Calu3 (cell line): ENCODE results near the gene TSPAN9. TPM values are rescaled to one million over a fixed set of nuclear protein-coding genes. Genes with fewer than 3 reads are reported as not detected.

ENCODE experiments used
- BruUV-seq: library from RNA; stranded (reverse); fragments of 400-500 nt; replicated peaks from 2 replicates; lab custom pipeline; 2021; lab: Mats Ljungman, UMichigan
- CTCF ChIA-PET: fragments of 300-600 bp; sonication (Branson Sonifier 250); formaldehyde crosslinking; loops from one replicate; lab custom pipeline; 2022; ENCODE audit warnings: antibody characterized with exemption; lab: Charles Lee
- DNase-seq: peaks from one replicate; pipeline ENCODE4 v3.0.0; 2022
- H3K27ac Mint-ChIP-seq: one replicate; pipeline ENCODE4 v1.8.0; 2022; ENCODE audit warnings: mixed read lengths; ENCODE audit not compliant: unreplicated experiment
- H3K27me3 Mint-ChIP-seq: one replicate; pipeline ENCODE4 v1.8.0; 2022; ENCODE audit warnings: mixed read lengths; ENCODE audit not compliant: unreplicated experiment
- H3K36me3 Mint-ChIP-seq: one replicate; pipeline ENCODE4 v1.8.0; 2022; ENCODE audit warnings: mild to moderate bottlenecking, moderate library complexity, mixed read lengths; ENCODE audit not compliant: insufficient read depth, unreplicated experiment
- H3K4me1 Mint-ChIP-seq: one replicate; pipeline ENCODE4 v1.8.0; 2022; ENCODE audit warnings: mild to moderate bottlenecking, low read depth, mixed read lengths; ENCODE audit not compliant: unreplicated experiment
- H3K4me3 Mint-ChIP-seq: one replicate; pipeline ENCODE4 v1.8.0; 2022; ENCODE audit warnings: mild to moderate bottlenecking, low read depth, moderate library complexity, mixed read lengths; ENCODE audit not compliant: unreplicated experiment
- H3K9me3 Mint-ChIP-seq: one replicate; pipeline ENCODE4 v1.8.0; 2022; ENCODE audit warnings: low read depth, mixed read lengths; ENCODE audit not compliant: unreplicated experiment
- intact Hi-C: fragments of 100-400 bp; cut with micrococcal nuclease; formaldehyde crosslinking; loops from one replicate; pipeline ENCODE4 v1.10.0; 2022; ENCODE audit not compliant: unreplicated experiment
- total RNA-seq: library from RNA; stranded (reverse); gene quantifications from 2 replicates; pipeline ENCODE4 v1.2.3, GENCODE V29; 2022
- TF ChIP-seq, protein P1 (sequence below): fragments of 200-600 bp; IDR thresholded peaks from one replicate; pipeline ENCODE4 v1.8.0; 2022; ENCODE audit warnings: antibody characterized with exemption; ENCODE audit not compliant: unreplicated experiment

TSPAN9 gene
- total RNA-seq, 1 experiment from 2014 or later: 6.0 TPM

DNA sequence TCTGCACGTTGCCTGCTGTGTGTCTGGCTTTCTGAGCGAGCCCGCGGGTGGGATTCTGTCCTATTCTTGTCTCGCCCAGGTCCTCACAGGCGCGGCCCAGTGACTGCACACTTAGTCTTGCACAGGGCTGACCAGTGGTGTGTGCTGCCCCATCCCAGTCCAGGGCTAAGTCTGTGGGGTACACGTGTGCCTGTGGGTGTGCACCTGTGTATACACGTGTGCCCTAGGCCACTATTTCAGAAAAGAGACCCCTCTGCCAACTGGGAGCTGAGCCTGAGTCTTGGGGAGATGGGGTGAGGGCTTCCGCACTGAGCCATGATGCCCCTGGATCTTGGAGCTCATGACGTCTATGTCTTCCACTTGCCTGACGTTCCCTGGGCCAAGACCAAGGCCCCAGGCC lies 228.3 kb downstream of the TSPAN9 start:
- BruUV-seq: no TSS peak
- no peak overlapping the region for H3K4me3 Mint-ChIP-seq
- peaks cover 22% of the 10 kb centered on the region for H3K4me1 Mint-ChIP-seq
- intact Hi-C loops: no loop called here
- H3K27ac Mint-ChIP-seq: no peak overlapping the region
- no peaks in the 10 kb centered on the region for H3K36me3 Mint-ChIP-seq
- TF ChIP-seq, protein P1, sequence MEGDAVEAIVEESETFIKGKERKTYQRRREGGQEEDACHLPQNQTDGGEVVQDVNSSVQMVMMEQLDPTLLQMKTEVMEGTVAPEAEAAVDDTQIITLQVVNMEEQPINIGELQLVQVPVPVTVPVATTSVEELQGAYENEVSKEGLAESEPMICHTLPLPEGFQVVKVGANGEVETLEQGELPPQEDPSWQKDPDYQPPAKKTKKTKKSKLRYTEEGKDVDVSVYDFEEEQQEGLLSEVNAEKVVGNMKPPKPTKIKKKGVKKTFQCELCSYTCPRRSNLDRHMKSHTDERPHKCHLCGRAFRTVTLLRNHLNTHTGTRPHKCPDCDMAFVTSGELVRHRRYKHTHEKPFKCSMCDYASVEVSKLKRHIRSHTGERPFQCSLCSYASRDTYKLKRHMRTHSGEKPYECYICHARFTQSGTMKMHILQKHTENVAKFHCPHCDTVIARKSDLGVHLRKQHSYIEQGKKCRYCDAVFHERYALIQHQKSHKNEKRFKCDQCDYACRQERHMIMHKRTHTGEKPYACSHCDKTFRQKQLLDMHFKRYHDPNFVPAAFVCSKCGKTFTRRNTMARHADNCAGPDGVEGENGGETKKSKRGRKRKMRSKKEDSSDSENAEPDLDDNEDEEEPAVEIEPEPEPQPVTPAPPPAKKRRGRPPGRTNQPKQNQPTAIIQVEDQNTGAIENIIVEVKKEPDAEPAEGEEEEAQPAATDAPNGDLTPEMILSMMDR: no peak
- peaks cover 15% of the 10 kb centered on the region for H3K27me3 Mint-ChIP-seq
- DNase-seq: no peak
- H3K9me3 Mint-ChIP-seq: no peaks in the 10 kb centered on the region
- CTCF ChIA-PET: interaction anchor here (0.5 kb wide), 1 partner anchor 472 kb away, joined by 3 read pairs; no protein-coding TSS in a partner anchor

DNA sequence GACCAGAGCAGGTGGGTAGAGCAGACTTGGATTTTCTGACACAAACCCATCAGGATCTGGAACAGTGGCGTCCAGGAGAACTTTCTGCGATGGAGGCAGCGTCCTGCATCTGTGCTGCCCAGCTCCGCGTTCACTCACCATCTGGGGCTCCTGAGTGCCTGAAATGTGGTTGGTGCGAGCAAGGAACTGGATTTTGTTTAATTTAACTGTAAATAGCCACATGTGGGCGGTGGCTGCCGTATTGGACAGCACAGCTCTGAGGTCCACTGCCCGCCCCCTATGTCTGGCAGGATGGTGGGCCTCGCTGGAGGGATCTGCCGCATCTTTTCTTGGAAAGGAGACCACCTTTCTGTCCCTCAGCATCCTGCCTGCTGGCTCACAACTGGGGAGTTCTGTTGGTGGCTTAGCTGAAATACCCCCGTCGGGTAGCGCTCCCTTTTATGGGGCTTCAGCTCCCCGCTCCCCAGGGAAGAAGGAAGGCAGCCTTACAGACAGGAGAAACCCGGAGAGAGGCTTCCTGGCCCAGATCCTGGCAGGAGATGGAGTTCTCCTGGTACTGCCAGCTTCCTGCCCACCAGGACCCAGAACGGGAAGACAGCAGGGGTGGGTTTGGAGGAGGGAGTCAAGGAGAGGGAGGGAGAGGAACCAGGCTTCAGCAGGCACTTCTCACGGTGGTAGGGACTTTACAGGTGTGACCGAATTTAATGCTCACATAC lies 228.9 kb downstream of the TSPAN9 start:
- peaks cover 15% of the 10 kb centered on the region for H3K27me3 Mint-ChIP-seq
- H3K36me3 Mint-ChIP-seq: peaks cover 4% of the 10 kb centered on the region
- BruUV-seq: no TSS peak
- no peak overlapping the region for H3K27ac Mint-ChIP-seq
- CTCF ChIA-PET: interaction anchor here (0.5 kb wide), 1 partner anchor 471 kb away, joined by 3 read pairs; no protein-coding TSS in a partner anchor
- TF ChIP-seq, protein P1: no peak
- no peak overlapping the region for H3K4me3 Mint-ChIP-seq
- H3K9me3 Mint-ChIP-seq: no peaks in the 10 kb centered on the region
- DNase-seq: no peak
- intact Hi-C loops: no loop called here
- peaks cover 18% of the 10 kb centered on the region for H3K4me1 Mint-ChIP-seq

DNA sequence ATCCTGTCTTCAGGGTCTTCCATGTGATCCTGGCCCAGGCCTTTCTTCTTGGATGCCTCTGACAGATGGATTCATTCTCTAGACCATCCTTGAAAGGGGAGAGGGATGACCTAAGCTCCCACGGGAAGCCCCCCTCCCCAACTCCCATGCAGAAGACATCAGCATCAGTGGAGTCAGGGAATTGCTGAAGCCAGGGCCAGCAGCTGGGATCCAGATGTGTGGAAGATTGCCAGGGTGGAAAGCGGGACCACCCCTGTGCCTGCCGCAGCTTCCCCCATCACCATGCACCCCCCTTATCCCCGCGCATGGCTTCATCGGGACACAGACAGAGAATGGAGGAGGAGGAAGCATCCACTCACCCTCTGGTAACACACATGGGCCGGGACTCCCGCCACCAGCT lies 230.2 kb downstream of the TSPAN9 start:
- no peak for DNase-seq
- CTCF ChIA-PET: interaction anchor here (0.6 kb wide), 1 partner anchor 229 kb away, joined by 3 read pairs; no protein-coding TSS in a partner anchor
- BruUV-seq: no TSS peak
- Mint-ChIP-seq H3K36me3 (peaks cover 10% of the 10 kb centered on the region), H3K9me3 (no peaks in the 10 kb centered on the region), H3K27ac (no peak overlapping the region), H3K4me1 (peaks cover 29% of the 10 kb centered on the region), H3K4me3 (no peak overlapping the region), H3K27me3 (peaks cover 15% of the 10 kb centered on the region)
- intact Hi-C loops: no loop called here
- TF ChIP-seq, protein P1: no peak

DNA sequence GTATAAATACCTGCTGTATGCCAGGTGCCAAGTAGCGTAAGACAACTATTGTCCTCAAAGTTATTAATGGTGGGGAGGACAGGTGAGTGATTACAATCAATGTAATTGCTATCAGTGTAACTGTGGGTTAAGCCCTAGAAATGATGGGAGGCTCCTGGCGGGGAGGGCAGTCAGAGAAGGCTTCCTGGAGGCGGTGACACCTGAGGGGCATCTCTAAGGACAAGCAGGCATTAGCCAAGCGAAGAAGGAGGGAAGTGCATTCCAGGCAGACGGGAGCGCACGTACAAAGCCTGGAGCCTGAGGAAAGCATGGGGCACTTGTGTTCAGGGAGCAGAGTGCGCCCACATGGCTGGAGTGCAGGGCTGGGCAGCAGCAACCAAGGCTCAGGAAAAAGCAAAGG lies 230.9 kb downstream of the TSPAN9 start:
- Mint-ChIP-seq H3K36me3 (peaks cover 10% of the 10 kb centered on the region), H3K27ac (no peak overlapping the region), H3K4me1 (peaks cover 29% of the 10 kb centered on the region), H3K9me3 (no peaks in the 10 kb centered on the region), H3K27me3 (peaks cover 15% of the 10 kb centered on the region), H3K4me3 (no peak overlapping the region)
- no TSS peak for BruUV-seq
- DNase-seq: no peak
- TF ChIP-seq, protein P1: no peak
- intact Hi-C loops: no loop called here
- CTCF ChIA-PET: interaction anchor here (0.6 kb wide), 1 partner anchor 228 kb away, joined by 3 read pairs; no protein-coding TSS in a partner anchor
